SK-N-SH (cell line): Measurements from ENCODE around the gene KRTAP3-1. TPM values are rescaled to one million over a fixed set of nuclear protein-coding genes. Genes with fewer than 3 reads are reported as not detected.
A peak's percentile ranks its signal among the peaks of the same experiment; 100 is the strongest.

ENCODE experiments used
- CTCF ChIA-PET: fragments of 300-600, 350-600 bp; formaldehyde crosslinking; extraction: SDS; loops from one replicate; lab custom pipeline; 2021; lab: Yijun Ruan, JAX
- POLR2A ChIA-PET: fragments of 350-600 bp; sonication (Branson Sonifier 250); formaldehyde crosslinking; extraction: SDS; loops from one replicate; lab custom pipeline; 2020; ENCODE audit warnings: antibody characterized with exemption, inconsistent platforms; lab: Yijun Ruan, JAX
- DNase-seq: peaks from one replicate; pipeline ENCODE4 v3.0.0; 2012
- H2AFZ ChIP-seq: fragments of 200-600 bp; sonication (generic); 2 replicates; pipeline ENCODE4 v1.8.1; 2016; ENCODE audit warnings: antibody characterized with exemption, mild to moderate bottlenecking, low read depth
- H3F3A ChIP-seq: fragments of 200-600 bp; sonication (generic); replicated peaks from 2 replicates; pipeline ENCODE3; 2016; ENCODE audit warnings: antibody characterized with exemption, mild to moderate bottlenecking; ENCODE audit not compliant: insufficient read depth
- H3K27ac ChIP-seq, 2 experiments: fragments of 200-500 bp in 1 of 2; fragments of 200-600 bp in 1 of 2; sonication (Bioruptor generic) in 1 of 2; sonication (generic), shearing (Covaris generic) in 1 of 2; 2 replicates each; pipeline versions ENCODE4 v1.5.1 to v1.6.1; 2014 to 2016; ENCODE audit warnings: low read depth in 2 of 2, inconsistent platforms in 1 of 2, low read length in 1 of 2, mild to moderate bottlenecking in 1 of 2, mixed read lengths in 1 of 2
- H3K27me3 ChIP-seq: fragments of 200-600 bp; sonication (generic), shearing (Covaris generic); 2 replicates; pipeline ENCODE4 v1.6.1; 2016; ENCODE audit warnings: mixed run types; ENCODE audit not compliant: insufficient read depth
- H3K36me3 ChIP-seq, 2 experiments: fragments of 200-500 bp in 1 of 2; fragments of 200-600 bp in 1 of 2; sonication (Bioruptor generic) in 1 of 2; sonication (generic) in 1 of 2; replicated peaks in 1 of 2; 2 replicates each; pipeline versions ENCODE3 to v1.5.1; 2014 to 2016; ENCODE audit warnings: low read length in 1 of 2, mild to moderate bottlenecking in 1 of 2; ENCODE audit not compliant: insufficient read depth in 2 of 2, control insufficient read depth in 1 of 2
- H3K4me1 ChIP-seq, 2 experiments: fragments of 200-500 bp in 1 of 2; fragments of 200-600 bp in 1 of 2; sonication (Bioruptor generic) in 1 of 2; sonication (generic), shearing (Covaris generic) in 1 of 2; 2 replicates each; pipeline versions ENCODE4 v1.5.1 to v1.6.1; 2014 to 2016; ENCODE audit warnings: low read depth in 1 of 2, low read length in 1 of 2, mixed run types in 1 of 2; ENCODE audit not compliant: insufficient read depth in 2 of 2, control insufficient read depth in 1 of 2
- H3K4me2 ChIP-seq: fragments of 200-600 bp; sonication (generic), shearing (Covaris generic); 2 replicates; pipeline ENCODE4 v1.6.1; 2017; ENCODE audit warnings: mixed run types
- H3K4me3 ChIP-seq, 2 experiments: fragments of 200-500 bp in 1 of 2; fragments of 200-600 bp in 1 of 2; sonication (Bioruptor generic) in 1 of 2; sonication (generic), shearing (Covaris generic) in 1 of 2; 2 replicates each; pipeline versions ENCODE4 v1.5.1 to v1.8.1; 2014 to 2016; ENCODE audit warnings: low read depth in 2 of 2, inconsistent platforms in 1 of 2, low read length in 1 of 2, mild to moderate bottlenecking in 1 of 2, mixed read lengths in 1 of 2, moderate library complexity in 1 of 2
- H3K79me2 ChIP-seq: fragments of 200-600 bp; sonication (generic); 2 replicates; pipeline ENCODE4 v1.8.1; 2017; ENCODE audit warnings: mild to moderate bottlenecking; ENCODE audit not compliant: insufficient read depth
- H3K9ac ChIP-seq: fragments of 200-600 bp; sonication (generic); 2 replicates; pipeline ENCODE4 v1.6.1; 2017; ENCODE audit warnings: mixed run types
- H3K9me2 ChIP-seq: fragments of 200-600 bp; sonication (generic); 2 replicates; pipeline ENCODE4 v1.6.1; 2017; ENCODE audit warnings: mixed run types
- H3K9me3 ChIP-seq: fragments of 200-600 bp; sonication (generic); 2 replicates; pipeline ENCODE4 v1.6.1; 2017; ENCODE audit warnings: mixed run types, mild to moderate bottlenecking, moderate library complexity
- H4K20me1 ChIP-seq: fragments of 200-600 bp; sonication (generic); 2 replicates; pipeline ENCODE4 v1.6.1; 2017; ENCODE audit warnings: mild to moderate bottlenecking, mixed run types; ENCODE audit not compliant: insufficient read depth
- CTCF ChIP-seq: fragments of 200-600 bp; sonication (generic); IDR thresholded peaks from 2 replicates; pipeline ENCODE4 v1.6.1; 2017; ENCODE audit warnings: antibody characterized with exemption, mild to moderate bottlenecking, moderate library complexity
- EZH2phosphoT487 ChIP-seq: fragments of 200-600 bp; sonication (generic); IDR thresholded peaks from 2 replicates; pipeline ENCODE4 v1.6.1; 2017; ENCODE audit warnings: low read depth, mixed run types, mild to moderate bottlenecking, antibody characterized with exemption, moderate library complexity, borderline replicate concordance
- FOSL2 ChIP-seq: IDR thresholded peaks from 2 replicates; pipeline ENCODE4 v1.4.0; 2012; ENCODE audit warnings: low read depth, mild to moderate bottlenecking, moderate library complexity, borderline replicate concordance
- MAX ChIP-seq: IDR thresholded peaks from 2 replicates; pipeline ENCODE4 v1.4.0; 2012; ENCODE audit warnings: low read depth
- POLR2AphosphoS5 ChIP-seq: IDR thresholded peaks from 2 replicates; pipeline ENCODE4 v1.6.1; 2012; ENCODE audit warnings: low read depth, low read length
- RAD21 ChIP-seq: IDR thresholded peaks from 2 replicates; pipeline ENCODE4 v1.6.1; 2012; ENCODE audit warnings: mild to moderate bottlenecking, low read length
- REST ChIP-seq: IDR thresholded peaks from 2 replicates; pipeline ENCODE4 v1.6.1; 2012; ENCODE audit warnings: mild to moderate bottlenecking, low read depth, low read length, moderate library complexity
- RXRA ChIP-seq: IDR thresholded peaks from 2 replicates; pipeline ENCODE4 v1.4.0; 2012; ENCODE audit warnings: low read depth, mild to moderate bottlenecking, borderline replicate concordance
- SMC3 ChIP-seq: IDR thresholded peaks from 2 replicates; pipeline ENCODE4 v1.6.1; 2012; ENCODE audit warnings: low read depth, low read length, improper control_type of control experiment
- TCF12 ChIP-seq: IDR thresholded peaks from 2 replicates; pipeline ENCODE4 v1.4.0; 2012
- WGBS: methylation state at CpG from one replicate; pipeline ENCODE4 v1.1.6; 2017; ENCODE audit warnings: low lambda C conversion rate; 5-methylcytosine and 5-hydroxymethylcytosine counted together
- polyA plus RNA-seq, 3 experiments: library from polyadenylated mRNA; depleted of rRNA; stranded (reverse); fragments of >200 nt; gene quantifications; 2 replicates each; pipeline ENCODE4 v1.2.3, GENCODE V29; 2012

KRTAP3-1 gene
- polyA plus RNA-seq, 1 of the 3 experiments (the other 2 are of a cell fraction): not detected

GRCh38 chr17:40966848-40967247 lies 42.1 kb downstream of the KRTAP3-1 start, which contains the start of gene KRT39 (continued):
- TF ChIP-seq FOSL2 (no peak), POLR2AphosphoS5 (no peak), MAX (no peak), EZH2phosphoT487 (no peak), RXRA (no peak)

GRCh38 chr17:40963838-40964237 lies 45.1 kb downstream of the KRTAP3-1 start:
- TF ChIP-seq TCF12 (no peak), SMC3 (peak; percentile 11; the same call in 1 of the 2 replicates), EZH2phosphoT487 (no peak), RAD21 (peak; percentile 39), CTCF (peak; percentile 79), REST (no peak)
- no peaks in the 10 kb centered on the region for H3K4me1 ChIP-seq
- H3K4me2 ChIP-seq: no peak overlapping the region
- peak overlapping the region; percentile 72; the same call in 1 of the 2 replicates for H2AFZ ChIP-seq
- H3F3A ChIP-seq: no peaks in the 10 kb centered on the region
- POLR2A ChIA-PET: no interaction called here
- DNase-seq: peak; percentile 19
- no peaks in the 10 kb centered on the region for H3K36me3 ChIP-seq
- CTCF ChIA-PET: interaction anchor here (0.8 to 1.4 kb wide), 8 partner anchors 11 to 365 kb away, joined by 3 to 6 read pairs (median 4); partner anchors contain the start of gene KRT40
- H3K4me3 ChIP-seq: peak overlapping the region in 1 of 2 experiments; percentile 18; a peak in 2 of 4 replicates
- no peaks in the 10 kb centered on the region for H3K9me2 ChIP-seq
- no peaks in the 10 kb centered on the region for H3K79me2 ChIP-seq
- H3K27me3 ChIP-seq: no peaks in the 10 kb centered on the region
- no peak overlapping the region for H3K9ac ChIP-seq
- H3K27ac ChIP-seq: no peak overlapping the region
- no peaks in the 10 kb centered on the region for H4K20me1 ChIP-seq
- no peaks in the 10 kb centered on the region for H3K9me3 ChIP-seq
- WGBS: 12% methylated on average over 1 of the region's 1 CpG
